Gastrocnemius medialis (tissue), 4 donors: ENCODE measurements around the gene KCNT1.

Experiments
- POLR2A ChIP-seq, 2 donors: fragments of 450-650 bp; IDR thresholded peaks; one replicate each; pipeline ENCODE4 v1.6.1; 2017; ENCODE audit warnings: antibody characterized with exemption in 2 of 2, mild to moderate bottlenecking in 2 of 2, moderate library complexity in 2 of 2
- TF ChIP-seq, protein P1 (sequence below), 5 experiments: fragments of 450-650 bp in 3 of 5; fragments of 200-600 bp in 2 of 5; sonication (generic) in 2 of 5; IDR thresholded peaks in 4 of 5; conservative IDR thresholded peaks in 1 of 5; 1 replicate in 4 of 5; 2 replicates in 1 of 5; pipeline ENCODE4 v1.5.1; 2016 to 2019; ENCODE audit warnings: antibody characterized with exemption in 5 of 5, mild to moderate bottlenecking in 3 of 5, moderate library complexity in 3 of 5

DNA sequence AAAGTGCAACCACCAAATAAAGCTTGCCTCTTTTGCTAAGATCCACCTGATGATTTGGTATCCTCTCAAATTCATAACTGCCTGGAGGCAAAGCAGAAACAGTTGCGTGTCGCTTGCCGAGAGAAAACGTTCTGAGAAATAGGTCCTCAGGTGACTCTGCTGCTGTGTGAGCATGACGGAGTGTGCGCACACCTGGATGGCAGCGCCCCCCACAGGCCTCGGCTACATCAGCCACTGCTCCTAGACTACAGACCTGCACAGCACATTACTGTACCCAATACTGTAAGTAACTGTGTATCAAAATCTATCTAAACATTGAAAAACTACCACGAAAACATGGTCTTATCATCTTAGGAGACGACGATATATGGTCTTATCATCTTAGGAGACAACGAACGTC is 117.9 kb downstream of the KCNT1 start:
- TF ChIP-seq, protein P1, sequence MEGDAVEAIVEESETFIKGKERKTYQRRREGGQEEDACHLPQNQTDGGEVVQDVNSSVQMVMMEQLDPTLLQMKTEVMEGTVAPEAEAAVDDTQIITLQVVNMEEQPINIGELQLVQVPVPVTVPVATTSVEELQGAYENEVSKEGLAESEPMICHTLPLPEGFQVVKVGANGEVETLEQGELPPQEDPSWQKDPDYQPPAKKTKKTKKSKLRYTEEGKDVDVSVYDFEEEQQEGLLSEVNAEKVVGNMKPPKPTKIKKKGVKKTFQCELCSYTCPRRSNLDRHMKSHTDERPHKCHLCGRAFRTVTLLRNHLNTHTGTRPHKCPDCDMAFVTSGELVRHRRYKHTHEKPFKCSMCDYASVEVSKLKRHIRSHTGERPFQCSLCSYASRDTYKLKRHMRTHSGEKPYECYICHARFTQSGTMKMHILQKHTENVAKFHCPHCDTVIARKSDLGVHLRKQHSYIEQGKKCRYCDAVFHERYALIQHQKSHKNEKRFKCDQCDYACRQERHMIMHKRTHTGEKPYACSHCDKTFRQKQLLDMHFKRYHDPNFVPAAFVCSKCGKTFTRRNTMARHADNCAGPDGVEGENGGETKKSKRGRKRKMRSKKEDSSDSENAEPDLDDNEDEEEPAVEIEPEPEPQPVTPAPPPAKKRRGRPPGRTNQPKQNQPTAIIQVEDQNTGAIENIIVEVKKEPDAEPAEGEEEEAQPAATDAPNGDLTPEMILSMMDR (IDR thresholded peaks at IDR 0.05 in 4 of 5, conservative IDR thresholded peaks at IDR 0.05 in 1 of 5), result no peak
- TF ChIP-seq POLR2A (IDR thresholded peaks at IDR 0.05), result no peak
